A673 (cell line): ENCODE results near the gene BCAS1.

Experiments
- CTCF ChIP-seq: fragments of 300-800, 200-600 bp; sonication (generic); conservative IDR thresholded peaks from 2 replicates; pipeline ENCODE4 v1.5.1; 2017; ENCODE audit warnings: low read depth, mild to moderate bottlenecking, antibody characterized with exemption, low read length, moderate library complexity, mixed read lengths
- EZH2 ChIP-seq: fragments of 200-600 bp; sonication (generic); IDR thresholded peaks from 2 replicates; pipeline ENCODE4 v1.6.1; 2017; ENCODE audit warnings: borderline replicate concordance, low read depth, mild to moderate bottlenecking, mixed read lengths, antibody characterized with exemption, low read length; ENCODE audit not compliant: poor library complexity, severe bottlenecking

DNA sequence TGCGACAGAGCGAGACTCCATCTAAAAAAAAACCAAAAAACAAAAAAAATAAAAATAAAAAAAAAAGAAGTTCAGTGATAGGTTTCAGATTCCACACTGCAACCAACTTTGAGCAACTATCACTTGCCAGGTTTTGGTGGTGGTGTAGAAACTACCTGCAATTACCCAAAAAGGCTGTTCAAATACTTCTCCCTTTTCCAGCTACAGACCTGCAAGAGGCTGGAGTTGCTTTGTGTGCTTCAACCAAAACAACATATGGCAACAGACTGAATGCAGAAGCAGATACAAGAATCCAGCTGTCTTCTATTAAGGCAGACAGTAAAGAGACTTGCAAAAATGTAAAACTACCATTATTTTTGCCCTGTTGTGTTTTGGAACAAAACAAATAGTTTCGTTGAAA lies 9.3 kb upstream of the BCAS1 start:
- TF ChIP-seq EZH2 (no peak), CTCF (no peak)
